Tibial nerve (tissue), 4 donors: ENCODE results near the gene ADGRL3. TPM values are rescaled to one million over a fixed set of nuclear protein-coding genes. Genes with fewer than 3 reads are reported as not detected.
A peak's percentile ranks its signal among the peaks of the same experiment; 100 is the strongest.

Source experiments
- DNase-seq, 2 donors: peaks; one replicate each; pipeline ENCODE4 v3.0.0-alpha.2; 2019; ENCODE audit warnings: low spot score in 2 of 2
- H3K27ac ChIP-seq, 4 donors: fragments of 200-600 bp; sonication (generic) in 3 of 4; one replicate each; pipeline ENCODE4 v1.5.1; 2017 to 2019; ENCODE audit warnings: mild to moderate bottlenecking in 1 of 4
- H3K27me3 ChIP-seq, 2 donors: fragments of 200-600 bp; sonication (generic) in 1 of 2; one replicate each; pipeline versions ENCODE4 v1.5.1 to v1.6.0; 2017 to 2019
- H3K36me3 ChIP-seq, 3 donors: fragments of 200-600 bp; sonication (generic); one replicate each; pipeline ENCODE4 v1.5.1; 2018 to 2019
- H3K4me1 ChIP-seq, 4 donors: fragments of 200-600 bp; sonication (generic) in 3 of 4; one replicate each; pipeline ENCODE4 v1.5.1; 2017 to 2019
- H3K4me3 ChIP-seq, 4 donors: fragments of 200-600 bp; sonication (generic) in 3 of 4; one replicate each; pipeline ENCODE4 v1.5.1; 2017 to 2019; ENCODE audit warnings: mild to moderate bottlenecking in 1 of 4, moderate library complexity in 1 of 4
- H3K9me3 ChIP-seq, 4 donors: fragments of 200-600 bp; sonication (generic) in 3 of 4; one replicate each; pipeline ENCODE4 v1.5.1; 2017 to 2019
- CTCF ChIP-seq, 5 experiments: fragments of 200-600 bp in 3 of 5; fragments of 450-650 bp in 2 of 5; sonication (generic) in 3 of 5; IDR thresholded peaks; one replicate each; pipeline ENCODE4 v1.5.1; 2016 to 2019; ENCODE audit warnings: antibody characterized with exemption in 5 of 5, mild to moderate bottlenecking in 3 of 5, moderate library complexity in 2 of 5
- EP300 ChIP-seq, 2 donors: sonication (generic); formaldehyde crosslinking; IDR thresholded peaks; one replicate each; pipeline ENCODE4 v1.6.1; 2017; ENCODE audit warnings: antibody characterized with exemption in 2 of 2, mild to moderate bottlenecking in 1 of 2
- POLR2A ChIP-seq, 2 donors: fragments of 450-650 bp; IDR thresholded peaks; one replicate each; pipeline ENCODE4 v1.6.1; 2017; ENCODE audit warnings: antibody characterized with exemption in 2 of 2, mild to moderate bottlenecking in 2 of 2, moderate library complexity in 2 of 2
- WGBS, 2 donors: methylation state at CpG; one replicate each; pipeline ENCODE4 v1.1.5; 2018; 5-methylcytosine and 5-hydroxymethylcytosine counted together
- total RNA-seq, 4 donors: library from RNA; depleted of rRNA; stranded (reverse); fragments of >200 nt; gene quantifications; one replicate each; pipeline ENCODE4 v1.1.0, GENCODE V29; 2016

ADGRL3 gene
- total RNA-seq, 4 donors from 2014 or later: 20.1 to 51.3 (median 28.2) TPM

GRCh38 chr4:61522312-61522711, 322.2 kb downstream of the ADGRL3 start:
- Histone ChIP-seq H3K4me3 (no peak overlapping the region), H3K27ac (no peak overlapping the region), H3K36me3 (no peaks in the 10 kb centered on the region), H3K4me1 (peaks cover 0 to 7% (median 3%) of the 10 kb centered on the region in 4 donors), H3K9me3 (no peaks in the 10 kb centered on the region), H3K27me3 (no peaks in the 10 kb centered on the region)
- WGBS, 2 donors: 87 to 92% methylated on average over 2 of the region's 2 CpGs
- DNase-seq: no peak
- no peak for TF ChIP-seq EP300 (IDR thresholded peaks at IDR 0.05)
- TF ChIP-seq POLR2A (IDR thresholded peaks at IDR 0.05): no peak
- no peak for TF ChIP-seq CTCF (IDR thresholded peaks at IDR 0.05)

- no peak for DNase-seq
- WGBS, 2 donors: 69 to 75% methylated on average over 4 of the region's 4 CpGs
- H3K9me3 ChIP-seq: no peaks in the 10 kb centered on the region
- H3K4me1 ChIP-seq: peaks cover 0 to 6% (median 1%) of the 10 kb centered on the region in 4 donors
- H3K27me3 ChIP-seq: no peaks in the 10 kb centered on the region
- no peak overlapping the region for H3K27ac ChIP-seq
- no peaks in the 10 kb centered on the region for H3K36me3 ChIP-seq
- H3K4me3 ChIP-seq: no peak overlapping the region
- TF ChIP-seq POLR2A (IDR thresholded peaks at IDR 0.05): no peak
- TF ChIP-seq CTCF (IDR thresholded peaks at IDR 0.05): no peak
- no peak for TF ChIP-seq EP300 (IDR thresholded peaks at IDR 0.05)
Observed at GRCh38 chr4:61527888-61528287, 327.8 kb downstream of the ADGRL3 start.

- no peak overlapping the region for H3K4me3 ChIP-seq
- peaks cover 0 to 6% (median 3%) of the 10 kb centered on the region in 4 donors for H3K4me1 ChIP-seq
- TF ChIP-seq CTCF (IDR thresholded peaks at IDR 0.05) (no peak), EP300 (IDR thresholded peaks at IDR 0.05) (no peak), POLR2A (IDR thresholded peaks at IDR 0.05) (no peak)
- no peaks in the 10 kb centered on the region for H3K36me3 ChIP-seq
- H3K9me3 ChIP-seq: no peaks in the 10 kb centered on the region
- H3K27ac ChIP-seq: no peak overlapping the region
- H3K27me3 ChIP-seq: no peaks in the 10 kb centered on the region
- WGBS, 2 donors: 94 to 96% methylated on average over 1 of the region's 1 CpG
- DNase-seq: no peak
Observed at GRCh38 chr4:61528595-61528994, 328.5 kb downstream of the ADGRL3 start.

GRCh38 chr4:61531188-61531587, 331.1 kb downstream of the ADGRL3 start:
- DNase-seq: no peak
- Histone ChIP-seq H3K36me3 (no peaks in the 10 kb centered on the region), H3K4me1 (peaks cover 0 to 6% (median 3%) of the 10 kb centered on the region in 4 donors), H3K27ac (peak overlapping the region in 1 of 4 donors; percentile 51), H3K27me3 (no peaks in the 10 kb centered on the region), H3K4me3 (no peak overlapping the region), H3K9me3 (peaks cover 0 to 5% (median 2%) of the 10 kb centered on the region in 4 donors)
- whole genome bisulfite sequencing, 2 donors: 87 to 95% methylated on average over 5 of the region's 5 CpGs
- no peak for TF ChIP-seq POLR2A (IDR thresholded peaks at IDR 0.05)
- TF ChIP-seq CTCF (IDR thresholded peaks at IDR 0.05): no peak
- TF ChIP-seq EP300 (IDR thresholded peaks at IDR 0.05): no peak

GRCh38 chr4:61532336-61533000, 332.3 kb downstream of the ADGRL3 start:
- peak overlapping the region in 1 of 4 donors; percentile 13 for H3K4me3 ChIP-seq
- WGBS, 2 donors: 27% methylated on average over 14 of the region's 14 CpGs
- H3K4me1 ChIP-seq: peaks cover 0 to 6% (median 3%) of the 10 kb centered on the region in 4 donors
- H3K36me3 ChIP-seq: no peaks in the 10 kb centered on the region
- DNase-seq: no peak
- H3K27me3 ChIP-seq: no peaks in the 10 kb centered on the region
- TF ChIP-seq POLR2A (IDR thresholded peaks at IDR 0.05) (no peak), CTCF (IDR thresholded peaks at IDR 0.05) (no peak), EP300 (IDR thresholded peaks at IDR 0.05) (no peak)
- peaks cover 0 to 5% (median 2%) of the 10 kb centered on the region in 4 donors for H3K9me3 ChIP-seq
- peak overlapping the region in 2 of 4 donors; percentile 53 to 58 for H3K27ac ChIP-seq
